Type B pancreatic cell (in vitro differentiated cells): ENCODE data around the gene CFD. TPM values are rescaled to one million over a fixed set of nuclear protein-coding genes. Genes with fewer than 3 reads are reported as not detected.

Source experiments
- DNase-seq: peaks from one replicate; pipeline ENCODE4 v3.0.0; 2021; ENCODE audit warnings: mixed read lengths; ENCODE audit not compliant: unreplicated experiment; ENCODE audit errors: extremely low spot score
- H3K27ac Mint-ChIP-seq: 2 replicates; pipeline ENCODE4 v1.8.0; 2021; ENCODE audit warnings: mild to moderate bottlenecking, mixed read lengths
- H3K27me3 Mint-ChIP-seq: 2 replicates; pipeline ENCODE4 v1.8.0; 2021; ENCODE audit warnings: mixed read lengths
- H3K36me3 Mint-ChIP-seq: 2 replicates; pipeline ENCODE4 v1.8.0; 2021; ENCODE audit warnings: mixed read lengths
- H3K4me1 Mint-ChIP-seq: one replicate; pipeline ENCODE4 v1.8.0; 2021; ENCODE audit warnings: mixed read lengths; ENCODE audit not compliant: unreplicated experiment
- H3K4me3 Mint-ChIP-seq: 2 replicates; pipeline ENCODE4 v1.8.0; 2021; ENCODE audit warnings: mild to moderate bottlenecking, mixed read lengths
- H3K9me3 Mint-ChIP-seq: 2 replicates; pipeline ENCODE4 v1.8.0; 2021; ENCODE audit warnings: mixed read lengths
- CTCF ChIP-seq: fragments of 200-600 bp; sonication (generic); conservative IDR thresholded peaks from 2 replicates; pipeline ENCODE4 v1.5.0; 2021; ENCODE audit warnings: antibody characterized with exemption, mild to moderate bottlenecking
- total RNA-seq: library from RNA; stranded (reverse); gene quantifications from 2 replicates; pipeline ENCODE4 v1.2.1, GENCODE V29; 2021; ENCODE audit warnings: low replicate concordance

CFD gene
- total RNA-seq, 1 donor from 2014 or later: 5.5 TPM

GRCh38 chr19:871446-872265 is 12.2 kb downstream of the CFD start:
- H3K36me3 Mint-ChIP-seq: peaks cover 12% of the 10 kb centered on the region
- H3K4me1 Mint-ChIP-seq: peaks cover 8% of the 10 kb centered on the region
- no peaks in the 10 kb centered on the region for H3K27me3 Mint-ChIP-seq
- no peak for DNase-seq
- no peak for TF ChIP-seq CTCF
- no peaks in the 10 kb centered on the region for H3K9me3 Mint-ChIP-seq
- H3K27ac Mint-ChIP-seq: peak overlapping the region; percentile 83
- H3K4me3 Mint-ChIP-seq: peak overlapping the region; percentile 75

GRCh38 chr19:872266-872951 is 12.9 kb downstream of the CFD start:
- Mint-ChIP-seq H3K27me3 (no peaks in the 10 kb centered on the region), H3K4me3 (peak overlapping the region; percentile 51), H3K36me3 (peaks cover 10% of the 10 kb centered on the region), H3K9me3 (no peaks in the 10 kb centered on the region), H3K4me1 (peaks cover 6% of the 10 kb centered on the region), H3K27ac (peak overlapping the region; percentile 84)
- no peak for TF ChIP-seq CTCF
- DNase-seq: no peak

- Mint-ChIP-seq H3K36me3 (peaks cover 7% of the 10 kb centered on the region), H3K27ac (no peak overlapping the region), H3K4me3 (no peak overlapping the region), H3K9me3 (no peaks in the 10 kb centered on the region), H3K27me3 (no peaks in the 10 kb centered on the region), H3K4me1 (peaks cover 3% of the 10 kb centered on the region)
- no peak for DNase-seq
- no peak for TF ChIP-seq CTCF
These were observed 13.6 kb downstream of the CFD start for GRCh38 chr19:873084-873483.

GRCh38 chr19:873561-874041 is 14.1 kb downstream of the CFD start:
- Mint-ChIP-seq H3K36me3 (peaks cover 7% of the 10 kb centered on the region), H3K27ac (no peak overlapping the region), H3K27me3 (no peaks in the 10 kb centered on the region), H3K4me1 (peaks cover 3% of the 10 kb centered on the region), H3K9me3 (no peaks in the 10 kb centered on the region), H3K4me3 (no peak overlapping the region)
- TF ChIP-seq CTCF: no peak
- no peak for DNase-seq

- H3K27me3 Mint-ChIP-seq: no peaks in the 10 kb centered on the region
- no peaks in the 10 kb centered on the region for H3K9me3 Mint-ChIP-seq
- TF ChIP-seq CTCF: no peak
- peaks cover 3% of the 10 kb centered on the region for H3K4me1 Mint-ChIP-seq
- no peak overlapping the region for H3K4me3 Mint-ChIP-seq
- peaks cover 3% of the 10 kb centered on the region for H3K36me3 Mint-ChIP-seq
- no peak for DNase-seq
- no peak overlapping the region for H3K27ac Mint-ChIP-seq
These were observed 15.9 kb downstream of the CFD start for GRCh38 chr19:875265-875879.
